ENCODE measurements around the gene MYLK2. TPM values are rescaled to one million over a fixed set of nuclear protein-coding genes. Genes with fewer than 3 reads are reported as not detected.

MYLK2 gene
- total RNA-seq, 4 donors from 2014 or later = 0.21 to 0.69 TPM; not detected in 2

DNA sequence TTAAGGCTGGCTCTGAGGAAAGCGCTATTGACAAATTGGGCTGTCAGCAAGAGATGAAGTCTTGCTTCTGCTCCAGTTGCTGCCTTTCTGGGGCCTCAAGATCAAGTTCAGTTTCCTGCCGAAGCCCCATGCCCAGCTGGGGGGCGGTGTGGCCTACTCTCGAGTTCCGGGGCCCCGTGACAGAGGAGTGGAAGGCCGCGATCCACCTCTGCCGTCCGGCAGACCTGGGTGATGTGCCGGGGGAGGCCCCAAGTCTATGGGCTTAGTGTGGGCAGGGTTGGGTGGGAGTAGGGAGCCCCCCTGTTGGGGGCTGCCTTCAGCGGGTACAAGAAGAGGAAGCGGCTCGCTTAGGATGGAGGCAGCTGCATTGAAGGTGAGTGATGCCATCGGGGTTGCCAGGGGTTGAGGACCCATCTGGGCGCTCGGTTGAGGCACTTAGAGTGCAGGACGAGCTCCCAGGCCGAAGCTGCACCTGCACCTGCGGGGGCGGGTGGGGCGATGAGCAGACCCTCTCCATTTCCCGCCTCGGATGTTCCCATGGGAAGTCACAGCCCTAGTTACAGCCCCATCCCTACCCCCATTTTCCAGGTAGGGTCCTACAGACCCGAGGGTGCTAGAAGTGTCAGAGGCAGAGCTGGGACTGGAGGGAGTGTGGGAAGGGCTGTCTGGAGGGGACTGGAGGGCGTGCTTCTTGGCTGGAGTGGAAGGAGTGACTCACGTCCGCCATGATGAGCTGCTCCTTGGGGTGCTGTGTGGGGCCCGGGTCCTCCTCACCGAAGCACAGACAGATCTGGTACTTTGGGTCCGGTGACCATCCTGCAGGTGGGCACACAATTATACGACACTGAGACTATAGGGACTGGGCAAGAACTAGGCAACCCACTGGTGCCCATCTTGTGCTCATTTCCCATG is 29.2 kb downstream of the MYLK2 start:
- H3K4me1 ChIP-seq = peaks cover 0 to under 1% of the 10 kb centered on the region in 2 donors
- H3K4me3 ChIP-seq = no peak overlapping the region
- no peaks in the 10 kb centered on the region for H3K36me3 ChIP-seq
- TF ChIP-seq POLR2A (IDR thresholded peaks at IDR 0.05) = no peak
- TF ChIP-seq, protein P1, sequence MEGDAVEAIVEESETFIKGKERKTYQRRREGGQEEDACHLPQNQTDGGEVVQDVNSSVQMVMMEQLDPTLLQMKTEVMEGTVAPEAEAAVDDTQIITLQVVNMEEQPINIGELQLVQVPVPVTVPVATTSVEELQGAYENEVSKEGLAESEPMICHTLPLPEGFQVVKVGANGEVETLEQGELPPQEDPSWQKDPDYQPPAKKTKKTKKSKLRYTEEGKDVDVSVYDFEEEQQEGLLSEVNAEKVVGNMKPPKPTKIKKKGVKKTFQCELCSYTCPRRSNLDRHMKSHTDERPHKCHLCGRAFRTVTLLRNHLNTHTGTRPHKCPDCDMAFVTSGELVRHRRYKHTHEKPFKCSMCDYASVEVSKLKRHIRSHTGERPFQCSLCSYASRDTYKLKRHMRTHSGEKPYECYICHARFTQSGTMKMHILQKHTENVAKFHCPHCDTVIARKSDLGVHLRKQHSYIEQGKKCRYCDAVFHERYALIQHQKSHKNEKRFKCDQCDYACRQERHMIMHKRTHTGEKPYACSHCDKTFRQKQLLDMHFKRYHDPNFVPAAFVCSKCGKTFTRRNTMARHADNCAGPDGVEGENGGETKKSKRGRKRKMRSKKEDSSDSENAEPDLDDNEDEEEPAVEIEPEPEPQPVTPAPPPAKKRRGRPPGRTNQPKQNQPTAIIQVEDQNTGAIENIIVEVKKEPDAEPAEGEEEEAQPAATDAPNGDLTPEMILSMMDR (IDR thresholded peaks at IDR 0.05) = no peak
- no peaks in the 10 kb centered on the region for H3K9me3 ChIP-seq
- intact Hi-C loops (cut with DNase I; ENCODE audit: low total_unique reads) = loop anchor here (10.0 kb wide), 1 partner anchor 106 kb away; the partner anchor contains the start of gene PDRG1
- no peak for DNase-seq
- no peaks in the 10 kb centered on the region for H3K27me3 ChIP-seq
- no peak overlapping the region for H3K27ac ChIP-seq

DNA sequence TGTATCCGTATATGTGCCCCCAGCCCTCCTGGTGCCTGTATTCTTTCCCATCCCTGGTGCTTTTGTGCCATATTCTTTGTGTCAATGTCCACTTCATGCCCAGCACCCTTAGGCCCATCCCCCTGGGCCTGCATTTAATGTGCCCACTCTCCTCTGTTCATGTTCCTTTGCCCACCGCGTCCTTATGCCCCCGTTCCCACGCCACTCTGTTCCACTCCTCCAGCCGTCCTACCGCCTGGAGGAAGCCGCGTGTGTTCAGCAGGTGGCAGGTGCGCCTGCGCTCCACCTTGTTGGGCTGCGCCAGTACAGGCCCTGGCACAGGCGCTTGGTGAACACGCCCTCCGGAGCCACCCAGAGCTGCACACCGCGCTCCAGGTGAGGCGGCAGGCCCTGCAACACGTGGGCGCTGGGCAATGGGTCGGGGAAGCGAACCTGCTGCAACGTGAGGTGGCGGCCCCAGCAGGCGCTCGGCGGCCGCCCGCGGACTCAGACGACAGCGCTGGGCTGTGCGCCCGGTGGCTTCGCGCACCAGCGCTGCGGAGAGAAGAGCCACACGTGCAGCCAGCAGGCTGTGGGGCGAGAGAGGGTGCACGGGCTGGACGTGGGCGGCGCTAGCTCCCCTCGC is 30.3 kb downstream of the MYLK2 start:
- Histone ChIP-seq H3K27me3 (no peaks in the 10 kb centered on the region), H3K4me1 (no peaks in the 10 kb centered on the region), H3K4me3 (no peak overlapping the region), H3K36me3 (no peaks in the 10 kb centered on the region), H3K9me3 (no peaks in the 10 kb centered on the region), H3K27ac (no peak overlapping the region)
- intact Hi-C loops (cut with DNase I; ENCODE audit: low total_unique reads) = loop anchor here (10.0 kb wide), 1 partner anchor 105 kb away; the partner anchor contains the start of gene PDRG1
- no peak for DNase-seq
- no peak for TF ChIP-seq POLR2A (IDR thresholded peaks at IDR 0.05)
- TF ChIP-seq, protein P1 (IDR thresholded peaks at IDR 0.05) = no peak

DNA sequence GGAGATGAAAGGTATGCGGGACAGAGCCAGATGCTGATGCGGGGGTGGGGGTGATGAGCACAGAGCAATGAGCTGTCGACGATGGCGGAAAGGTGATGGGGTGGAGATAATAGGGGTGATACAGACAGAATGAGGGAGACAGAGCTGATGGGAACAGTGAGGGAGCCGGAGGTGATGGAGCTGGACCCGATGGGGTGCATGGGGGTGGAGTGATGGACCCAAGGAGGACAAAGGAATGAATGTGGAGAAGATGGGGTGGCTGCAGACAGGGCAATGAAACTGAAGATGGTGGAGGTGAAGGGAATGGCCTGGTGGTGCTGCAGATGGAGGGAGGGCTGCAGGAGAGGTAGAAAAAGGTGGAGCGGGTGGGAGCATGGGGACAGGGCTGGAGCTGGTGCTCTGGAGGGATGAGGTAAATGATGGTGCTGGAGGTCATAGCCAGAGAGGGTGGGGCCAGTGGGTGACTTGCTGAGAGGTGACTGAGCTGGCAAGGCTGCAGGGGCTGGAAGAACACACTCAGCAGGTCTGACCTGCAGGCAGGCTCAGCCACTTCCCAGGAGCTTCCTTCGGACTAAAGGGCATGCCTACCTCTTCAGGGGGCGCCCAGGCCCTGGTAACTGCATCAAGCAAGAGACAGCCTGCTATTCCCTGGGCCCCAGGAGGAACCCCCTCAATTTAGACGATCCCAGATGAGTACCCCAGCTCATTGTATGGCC is 32.2 kb downstream of the MYLK2 start:
- DNase-seq = no peak
- intact Hi-C loops (cut with DNase I; ENCODE audit: low total_unique reads) = no loop called here
- H3K36me3 ChIP-seq = no peaks in the 10 kb centered on the region
- no peaks in the 10 kb centered on the region for H3K27me3 ChIP-seq
- TF ChIP-seq, protein P1 (IDR thresholded peaks at IDR 0.05) = no peak
- no peak for TF ChIP-seq POLR2A (IDR thresholded peaks at IDR 0.05)
- H3K4me1 ChIP-seq = no peaks in the 10 kb centered on the region
- no peaks in the 10 kb centered on the region for H3K9me3 ChIP-seq
- no peak overlapping the region for H3K27ac ChIP-seq
- no peak overlapping the region for H3K4me3 ChIP-seq

DNA sequence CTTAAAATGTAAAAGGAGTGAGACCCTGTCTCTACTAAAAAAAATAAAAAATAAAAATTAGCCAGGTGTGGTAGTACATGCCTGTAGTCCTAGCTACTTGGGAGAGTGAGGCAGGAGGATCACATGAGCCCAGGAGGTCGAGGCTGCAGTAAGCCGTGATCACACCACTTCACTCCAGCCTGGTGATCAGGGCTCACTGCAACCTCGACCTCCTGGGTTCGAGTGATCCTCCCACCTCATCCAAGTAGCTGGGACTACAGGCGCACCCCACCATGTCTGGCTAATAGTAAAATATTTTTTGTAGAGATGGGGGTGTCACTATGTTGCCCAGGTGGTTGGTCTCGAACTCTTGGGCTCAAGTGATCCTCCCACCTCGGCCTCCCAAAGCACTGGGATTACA is 34.3 kb downstream of the MYLK2 start:
- DNase-seq = no peak

More for the DNA sequence above, 34.3 kb downstream of the MYLK2 start:
- Histone ChIP-seq H3K27me3 (no peaks in the 10 kb centered on the region), H3K27ac (no peak overlapping the region), H3K4me1 (no peaks in the 10 kb centered on the region), H3K9me3 (no peaks in the 10 kb centered on the region), H3K36me3 (no peaks in the 10 kb centered on the region), H3K4me3 (no peak overlapping the region)
- no peak for TF ChIP-seq POLR2A (IDR thresholded peaks at IDR 0.05)
- TF ChIP-seq, protein P1 (IDR thresholded peaks at IDR 0.05) = no peak
- intact Hi-C loops (cut with DNase I; ENCODE audit: low total_unique reads) = no loop called here

Measured in uterus (tissue), 4 donors.